H9 (cell line): ENCODE measurements around the gene MICALL1. TPM values are rescaled to one million over a fixed set of nuclear protein-coding genes. Genes with fewer than 3 reads are reported as not detected.
A peak's percentile ranks its signal among the peaks of the same experiment; 100 is the strongest.

ENCODE experiments used
- DNase-seq: peaks from one replicate; pipeline ENCODE4 v3.0.0-alpha.2; 2017
- H2AFZ ChIP-seq: one replicate; pipeline ENCODE4 v1.6.1; 2013; ENCODE audit warnings: mild to moderate bottlenecking, low read length, control low read depth, moderate library complexity
- H2AK5ac ChIP-seq: 2 replicates; pipeline ENCODE4 v1.6.1; 2013; ENCODE audit warnings: low read length, control low read depth, mixed read lengths; ENCODE audit not compliant: insufficient read length
- H2BK120ac ChIP-seq: one replicate; pipeline ENCODE4 v1.6.1; 2013; ENCODE audit warnings: low read depth, mild to moderate bottlenecking, low read length, control low read depth, inconsistent platforms; ENCODE audit not compliant: poor library complexity, severe bottlenecking
- H2BK12ac ChIP-seq: 2 replicates; pipeline ENCODE4 v1.6.1; 2013; ENCODE audit warnings: low read length, control low read depth, mixed read lengths, low read depth; ENCODE audit not compliant: insufficient read length
- H2BK15ac ChIP-seq: 2 replicates; pipeline ENCODE4 v1.6.1; 2013; ENCODE audit warnings: low read depth, low read length, control low read depth
- H2BK20ac ChIP-seq: one replicate; pipeline ENCODE4 v1.6.1; 2013; ENCODE audit warnings: low read depth, mild to moderate bottlenecking, low read length, control low read depth, inconsistent platforms; ENCODE audit not compliant: poor library complexity, severe bottlenecking
- H2BK5ac ChIP-seq: 2 replicates; pipeline ENCODE4 v1.6.1; 2013; ENCODE audit warnings: low read length, control low read depth, mixed read lengths; ENCODE audit not compliant: insufficient read length
- H3K14ac ChIP-seq: 2 replicates; pipeline ENCODE4 v1.6.1; 2013; ENCODE audit warnings: low read length, control low read depth; ENCODE audit not compliant: insufficient read depth
- H3K18ac ChIP-seq: 2 replicates; pipeline ENCODE4 v1.6.1; 2013; ENCODE audit warnings: low read depth, mild to moderate bottlenecking, mixed read lengths, low read length, control low read depth; ENCODE audit not compliant: insufficient read length
- H3K23ac ChIP-seq: 2 replicates; pipeline ENCODE4 v1.6.1; 2013; ENCODE audit warnings: low read length, control low read depth, mixed read lengths, low read depth; ENCODE audit not compliant: insufficient read length
- H3K23me2 ChIP-seq: 2 replicates; pipeline ENCODE4 v1.6.1; 2013; ENCODE audit warnings: low read depth, mild to moderate bottlenecking, mixed read lengths, low read length, control low read depth; ENCODE audit not compliant: insufficient read length, poor library complexity, severe bottlenecking
- H3K27ac ChIP-seq: 2 replicates; pipeline ENCODE4 v1.5.1; 2013; ENCODE audit warnings: low read length, control low read depth, mixed read lengths, low read depth; ENCODE audit not compliant: insufficient read length
- H3K27me3 ChIP-seq: 2 replicates; pipeline ENCODE4 v1.6.1; 2013; ENCODE audit warnings: low read length, control low read depth, inconsistent platforms; ENCODE audit not compliant: insufficient read depth
- H3K4ac ChIP-seq: 2 replicates; pipeline ENCODE4 v1.6.1; 2013; ENCODE audit warnings: low read depth, mild to moderate bottlenecking, control low read depth, inconsistent platforms, low read length, moderate library complexity
- H3K4me1 ChIP-seq: 2 replicates; pipeline ENCODE4 v1.6.1; 2013; ENCODE audit warnings: low read length, control low read depth, inconsistent platforms; ENCODE audit not compliant: insufficient read depth
- H3K4me2 ChIP-seq: 2 replicates; pipeline ENCODE4 v1.6.1; 2013; ENCODE audit warnings: low read length, control low read depth, mixed read lengths; ENCODE audit not compliant: insufficient read length, insufficient read depth
- H3K56ac ChIP-seq: 2 replicates; pipeline ENCODE4 v1.6.1; 2013; ENCODE audit warnings: low read depth, mild to moderate bottlenecking, mixed read lengths, low read length, control low read depth; ENCODE audit not compliant: insufficient read length
- H3K79me1 ChIP-seq: 2 replicates; pipeline ENCODE4 v1.6.1; 2013; ENCODE audit warnings: low read depth, mild to moderate bottlenecking, moderate library complexity, low read length, control low read depth, inconsistent platforms; ENCODE audit not compliant: insufficient read depth, poor library complexity, severe bottlenecking
- H3K79me2 ChIP-seq: 2 replicates; pipeline ENCODE4 v1.6.1; 2013; ENCODE audit warnings: low read length, control low read depth, inconsistent platforms; ENCODE audit not compliant: insufficient read depth
- H3K9ac ChIP-seq: 2 replicates; pipeline ENCODE4 v1.6.1; 2013; ENCODE audit warnings: low read length, control low read depth, mixed read lengths; ENCODE audit not compliant: insufficient read length; ENCODE audit errors: extremely low read depth
- H3K9me3 ChIP-seq: one replicate; pipeline ENCODE4 v1.6.1; 2013; ENCODE audit warnings: low read depth, low read length, inconsistent platforms; ENCODE audit not compliant: control insufficient read depth
- H3T11ph ChIP-seq: one replicate; pipeline ENCODE4 v1.6.1; 2013; ENCODE audit warnings: mild to moderate bottlenecking, low read length, control low read depth, inconsistent platforms
- H4K20me1 ChIP-seq: one replicate; pipeline ENCODE4 v1.6.1; 2013; ENCODE audit not compliant: control insufficient read depth, insufficient read length, insufficient read depth
- H4K5ac ChIP-seq: 2 replicates; pipeline ENCODE4 v1.6.1; 2013; ENCODE audit warnings: low read depth, mild to moderate bottlenecking, mixed read lengths, low read length, control low read depth; ENCODE audit not compliant: insufficient read length
- H4K8ac ChIP-seq: replicated peaks from 2 replicates; pipeline ENCODE4 v1.6.1; 2013; ENCODE audit warnings: low read length, control low read depth, mixed read lengths, low read depth; ENCODE audit not compliant: insufficient read length
- H4K91ac ChIP-seq: 2 replicates; pipeline ENCODE4 v1.6.1; 2013; ENCODE audit warnings: low read depth, mild to moderate bottlenecking, moderate library complexity, mixed read lengths, low read length, control low read depth; ENCODE audit not compliant: insufficient read length
- H3K27ac Mint-ChIP-seq, 3 experiments: 2 replicates in 2 of 3; 3 replicates in 1 of 3; pipeline ENCODE4 v1.8.0; 2020 to 2021; ENCODE audit warnings: mixed read lengths in 3 of 3, mild to moderate bottlenecking in 1 of 3, moderate library complexity in 1 of 3
- H3K27me3 Mint-ChIP-seq: 2 replicates; pipeline ENCODE4 v1.8.0; 2021; ENCODE audit warnings: low read depth, mild to moderate bottlenecking, moderate library complexity, mixed read lengths
- H3K36me3 Mint-ChIP-seq, 3 experiments: 2 replicates in 2 of 3; 3 replicates in 1 of 3; pipeline ENCODE4 v1.8.0; 2020 to 2021; ENCODE audit warnings: low read depth in 3 of 3, mixed read lengths in 3 of 3; ENCODE audit not compliant: insufficient read depth in 1 of 3
- H3K4me1 Mint-ChIP-seq, 2 experiments: 2 replicates each; pipeline ENCODE4 v1.8.0; 2020; ENCODE audit warnings: mixed read lengths in 2 of 2
- H3K4me3 Mint-ChIP-seq, 2 experiments: 2 replicates in 1 of 2; 3 replicates in 1 of 2; pipeline ENCODE4 v1.8.0; 2020 to 2021; ENCODE audit warnings: mild to moderate bottlenecking in 2 of 2, mixed read lengths in 2 of 2, moderate library complexity in 1 of 2
- H3K9me3 Mint-ChIP-seq, 2 experiments: 2 replicates in 1 of 2; 3 replicates in 1 of 2; pipeline ENCODE4 v1.8.0; 2020; ENCODE audit warnings: mild to moderate bottlenecking in 2 of 2, mixed read lengths in 2 of 2, moderate library complexity in 1 of 2
- CTCF ChIP-seq: fragments of 200-600 bp; sonication (generic); conservative IDR thresholded peaks from 3 replicates; pipeline ENCODE4 v1.8.0; 2021; ENCODE audit warnings: antibody characterized with exemption, mild to moderate bottlenecking
- WGBS: extraction: QIAGEN DNeasy Blood & Tissue Kit; methylation state at CpG from one replicate; pipeline ENCODE4 v1.1.7; 2013; ENCODE audit warnings: missing lambda C conversion rate, low lambda C conversion rate, mixed read lengths; ENCODE audit not compliant: insufficient read length; ENCODE audit errors: extremely low coverage; 5-methylcytosine and 5-hydroxymethylcytosine counted together
- total RNA-seq: library from RNA; stranded (reverse); gene quantifications from 2 replicates; pipeline ENCODE4 v1.2.1, GENCODE V29; 2021

The MICALL1 gene
- total RNA-seq, 1 experiment from 2014 or later, result 33.3 TPM

DNA sequence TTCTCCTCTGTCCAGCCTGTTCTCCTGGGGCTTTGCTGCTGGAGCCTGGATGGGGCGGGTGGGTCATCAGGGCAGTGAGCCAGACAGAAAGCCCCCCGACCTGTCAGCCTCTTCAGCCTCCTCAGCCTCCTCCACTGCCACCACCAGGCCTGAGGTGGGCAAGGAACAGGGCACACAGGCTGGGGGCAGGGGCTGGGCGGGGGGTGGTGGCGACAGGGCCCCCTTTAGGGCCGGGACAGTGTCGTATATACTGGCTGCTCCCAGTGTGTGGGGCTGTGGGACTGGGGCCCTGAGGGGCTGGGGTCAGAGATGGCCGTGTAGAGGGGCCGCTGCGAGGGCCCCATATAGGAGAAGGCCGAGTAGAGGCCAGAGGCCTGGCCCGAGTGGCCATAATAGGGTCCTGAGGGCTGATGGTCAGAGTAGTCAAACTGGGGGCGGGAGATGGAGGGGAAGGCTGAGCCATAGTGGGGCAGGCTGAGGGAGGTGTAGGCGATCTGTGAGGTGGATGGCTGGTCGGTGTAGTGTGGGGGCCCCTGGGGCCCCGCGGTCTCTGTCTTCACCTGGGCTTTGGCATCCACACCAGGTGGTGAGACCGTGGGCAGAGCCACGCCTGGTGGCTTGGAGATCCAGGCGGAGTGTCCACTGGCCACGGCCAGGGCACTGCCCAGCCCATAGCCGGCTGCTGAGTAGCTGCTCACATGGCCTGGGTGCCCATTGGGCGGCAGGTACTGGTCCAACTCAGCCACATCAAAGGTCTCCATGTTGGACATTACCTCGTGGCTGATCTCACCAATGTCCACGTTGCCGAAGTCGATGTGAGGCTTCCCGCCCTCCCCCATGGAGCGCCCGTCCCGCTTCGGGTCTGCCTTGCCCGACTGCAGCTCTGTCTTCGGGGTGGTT, 67.4 kb downstream of the MICALL1 start:
- Histone ChIP-seq H3K56ac (no peak overlapping the region), H2BK12ac (no peak overlapping the region), H4K8ac (no peak overlapping the region), H3T11ph (no peak overlapping the region), H3K79me1 (no peaks in the 10 kb centered on the region), H2AK5ac (no peak overlapping the region), H3K14ac (no peak overlapping the region; the same call in 1 of the 2 replicates), H3K18ac (no peak overlapping the region), H2BK5ac (no peak overlapping the region), H4K5ac (no peak overlapping the region), H2BK120ac (no peak overlapping the region), H3K4me2 (no peak overlapping the region), H3K9me3 (no peaks in the 10 kb centered on the region), H3K4me1 (no peaks in the 10 kb centered on the region; the same call in 1 of the 2 replicates), H2BK20ac (no peak overlapping the region), H4K91ac (no peak overlapping the region), H3K79me2 (no peaks in the 10 kb centered on the region), H3K9ac (no peak overlapping the region), H3K27ac (no peak overlapping the region), H2BK15ac (no peak overlapping the region), H4K20me1 (peaks cover 3% of the 10 kb centered on the region), H3K23me2 (no peaks in the 10 kb centered on the region), H2AFZ (no peak overlapping the region), H3K27me3 (no peaks in the 10 kb centered on the region), H3K4ac (no peak overlapping the region), H3K23ac (no peak overlapping the region)
- H3K4me3 Mint-ChIP-seq, result no peak overlapping the region
- H3K4me1 Mint-ChIP-seq, result peaks cover 21 to 38% of the 10 kb centered on the region in 2 experiments
- no CpG with 5 or more reads among the region's 33 CpGs for WGBS
- no peaks in the 10 kb centered on the region; the same call in 1 of the 2 replicates for H3K27me3 Mint-ChIP-seq
- no peak for TF ChIP-seq CTCF
- H3K9me3 Mint-ChIP-seq, result 0 out of 5 replicates have a peak, but pooled peaks cover 0 to 3% of the 10 kb centered on the region in 2 experiments
- DNase-seq, result no peak
- peaks cover 6 to 46% (median 30%) of the 10 kb centered on the region in 3 experiments; a peak in 6 of 7 replicates for H3K36me3 Mint-ChIP-seq
- H3K27ac Mint-ChIP-seq, result peak overlapping the region in 2 of 3 experiments; percentile 77 to 82; a peak in 2 of 7 replicates
